NCI-H1930 (cell line): ENCODE results near the gene UBE2R2.
"Not testable (repeated sequence)": the region's sequence is repeated elsewhere in the genome, so short reads cannot be mapped to it uniquely, and the experiment has no call there.

Experiments
- DNase-seq, 2 experiments: peaks; one replicate each; lab custom pipeline; 2025; lab: John Stamatoyannopoulos, UW

Gene UBE2R2

DNA sequence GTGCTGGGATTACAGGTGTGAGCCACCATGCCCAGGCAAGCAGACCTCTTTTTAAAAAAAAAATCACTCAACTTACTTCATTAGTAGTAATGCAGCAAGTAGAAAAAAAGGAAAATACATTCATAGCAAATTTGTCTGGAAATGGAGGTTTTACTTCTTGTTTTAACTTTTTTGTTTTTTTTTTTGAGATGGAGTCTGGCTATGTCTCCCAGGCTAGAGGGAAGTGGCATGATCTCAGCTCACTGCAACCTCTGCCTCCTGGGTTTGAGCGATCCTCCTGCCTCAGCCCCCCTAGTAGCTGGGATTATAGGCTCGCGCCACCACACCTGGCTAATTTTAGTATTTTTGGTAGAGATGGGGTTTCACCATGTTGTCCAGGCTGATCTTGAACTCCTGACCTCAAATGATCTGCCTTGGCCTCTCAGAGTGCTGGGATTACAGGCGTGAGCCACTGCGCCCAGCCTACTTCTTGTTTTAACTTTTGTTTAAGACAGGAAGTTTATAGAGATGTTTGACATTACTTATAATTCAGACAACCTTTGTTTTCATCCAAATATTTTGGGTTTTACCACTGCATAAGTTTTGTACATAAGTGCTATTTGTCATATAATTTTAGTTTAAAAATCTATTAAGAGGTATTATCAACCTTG is 26.5 kb downstream of the UBE2R2 start:
- DNase-seq: no peak

DNA sequence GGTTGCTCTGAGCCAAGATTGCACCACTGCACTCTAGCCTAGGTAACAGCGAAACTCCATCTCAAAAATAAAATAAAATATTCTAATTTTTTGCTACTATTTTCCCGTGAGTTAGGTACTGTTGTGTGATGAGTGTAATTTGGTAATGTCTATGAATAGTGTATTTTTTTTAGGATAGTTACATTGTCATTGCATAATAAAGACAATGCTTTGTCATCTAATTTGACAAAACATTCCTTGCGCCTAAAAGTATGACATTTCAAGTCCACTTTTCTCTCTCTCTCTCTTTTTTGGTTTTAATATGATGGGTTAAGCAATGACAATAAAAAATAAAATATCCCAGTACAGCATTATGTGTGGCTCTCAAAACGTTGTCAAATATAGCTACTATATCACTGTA is 29.3 kb downstream of the UBE2R2 start:
- no peak for DNase-seq

GRCh38 chr9:33847894-33848205 is 30.9 kb downstream of the UBE2R2 start:
- DNase-seq: not testable (repeated sequence)

DNA sequence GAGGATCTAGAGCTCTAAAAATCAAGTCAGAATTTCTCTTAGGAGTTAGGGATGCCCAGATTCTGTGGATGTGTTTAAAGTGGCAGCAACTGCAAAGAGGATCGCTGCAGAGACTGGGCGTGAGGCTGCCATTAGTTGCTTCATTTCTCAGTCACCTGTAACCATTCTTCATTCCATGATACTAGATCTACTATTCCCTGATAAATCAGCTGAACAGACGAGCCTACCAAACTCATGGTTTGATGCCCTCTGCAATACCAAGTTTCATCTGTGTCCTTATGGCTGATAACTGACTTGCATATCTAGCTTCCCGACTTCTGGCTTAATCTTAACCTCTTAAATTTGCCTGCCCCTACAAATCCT is 33.3 kb downstream of the UBE2R2 start:
- no peak for DNase-seq

GRCh38 chr9:33850677-33851076 is 33.7 kb downstream of the UBE2R2 start:
- no peak for DNase-seq

GRCh38 chr9:33851301-33851700 is 34.3 kb downstream of the UBE2R2 start:
- no peak for DNase-seq

GRCh38 chr9:33852216-33852826 is 35.4 kb downstream of the UBE2R2 start:
- peak in 1 of 2 experiments; percentile 36 for DNase-seq

DNA sequence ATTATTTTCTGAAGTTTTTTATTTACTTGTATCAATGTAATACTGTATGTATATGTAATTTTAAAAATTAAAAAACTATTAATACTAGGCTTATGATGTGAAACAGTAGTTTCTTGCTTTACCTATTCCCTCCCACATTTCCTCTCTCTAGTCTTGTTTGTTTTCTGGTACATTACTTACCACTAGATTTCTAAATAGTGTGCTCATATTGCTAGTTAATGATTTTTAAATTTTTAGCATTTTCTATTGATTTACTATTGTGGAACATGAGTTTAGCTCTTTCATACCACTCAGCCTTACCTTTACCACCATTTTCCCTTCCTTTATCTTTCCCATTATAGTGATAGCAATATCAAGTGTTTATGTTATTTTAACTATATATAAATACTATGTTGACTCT is 39.3 kb downstream of the UBE2R2 start:
- no peak for DNase-seq

GRCh38 chr9:33858423-33858822 is 41.5 kb downstream of the UBE2R2 start:
- DNase-seq: no peak

DNA sequence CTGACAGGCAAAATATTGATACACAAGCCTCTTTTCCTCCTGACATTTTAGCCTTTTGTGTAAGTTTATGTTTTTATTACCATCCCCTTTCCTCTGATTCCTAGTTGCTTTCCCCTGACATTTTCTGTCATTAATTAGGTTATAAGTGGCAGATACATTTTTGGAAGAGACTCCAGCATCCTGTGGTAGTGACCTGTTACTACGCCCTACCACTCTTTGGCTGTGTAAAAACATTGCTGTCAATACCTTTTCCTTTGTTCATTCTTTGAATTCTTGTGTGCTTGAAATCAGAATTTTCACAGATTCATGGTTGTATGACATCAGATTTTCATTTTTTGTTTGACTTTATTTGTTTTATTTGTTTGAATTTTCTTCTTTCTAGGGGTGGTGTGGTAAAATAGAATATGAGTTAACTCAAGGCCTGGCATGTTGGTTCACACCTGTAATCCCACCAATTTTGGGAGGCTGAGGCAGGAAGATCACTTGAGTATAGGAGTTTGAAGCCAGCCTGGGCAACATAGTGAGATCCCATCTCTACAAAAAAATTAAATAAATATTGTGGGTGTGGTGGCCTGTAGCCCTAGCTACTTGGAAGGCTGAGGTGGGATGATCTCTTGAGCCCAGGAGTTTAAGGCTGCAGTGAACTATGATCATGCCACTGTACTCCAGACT is 43.4 kb downstream of the UBE2R2 start:
- DNase-seq: no peak

GRCh38 chr9:33861917-33862453 is 45.0 kb downstream of the UBE2R2 start:
- DNase-seq: no peak

GRCh38 chr9:33863027-33863426 is 46.1 kb downstream of the UBE2R2 start:
- not testable (repeated sequence) for DNase-seq

DNA sequence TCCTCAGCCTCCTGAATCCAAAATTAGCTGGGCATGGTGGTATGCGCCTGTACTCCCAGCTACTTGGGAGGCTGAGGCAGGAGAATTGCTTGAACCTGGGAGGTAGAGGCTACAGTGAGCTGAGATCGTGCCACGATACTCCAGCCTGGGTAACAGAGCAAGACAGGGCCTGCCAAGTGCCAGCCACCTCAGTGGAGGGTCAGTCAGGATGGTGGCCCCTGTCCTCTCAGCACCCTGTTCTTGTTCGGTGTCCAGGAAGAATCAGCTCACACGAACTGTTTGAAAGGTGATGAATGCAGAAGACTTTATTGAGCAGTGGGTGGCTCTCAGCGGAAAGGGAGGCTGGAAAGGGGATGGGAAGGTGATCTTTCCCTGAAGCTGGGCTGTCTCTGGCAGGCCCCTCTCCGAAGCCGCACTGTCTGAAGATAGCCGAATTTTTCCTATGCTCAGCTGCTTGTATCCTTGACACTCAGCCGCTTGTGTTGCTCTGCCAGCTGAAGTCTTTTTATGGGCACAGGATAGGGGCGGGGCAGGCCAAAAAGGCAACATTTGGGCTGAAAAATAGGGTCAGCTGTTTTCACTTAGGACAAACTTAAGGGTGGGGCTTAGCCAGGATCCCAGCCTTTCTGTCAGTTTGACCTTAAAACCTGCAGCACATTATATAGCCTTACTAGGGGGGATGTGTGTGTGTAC is 50.9 kb downstream of the UBE2R2 start:
- no peak for DNase-seq

DNA sequence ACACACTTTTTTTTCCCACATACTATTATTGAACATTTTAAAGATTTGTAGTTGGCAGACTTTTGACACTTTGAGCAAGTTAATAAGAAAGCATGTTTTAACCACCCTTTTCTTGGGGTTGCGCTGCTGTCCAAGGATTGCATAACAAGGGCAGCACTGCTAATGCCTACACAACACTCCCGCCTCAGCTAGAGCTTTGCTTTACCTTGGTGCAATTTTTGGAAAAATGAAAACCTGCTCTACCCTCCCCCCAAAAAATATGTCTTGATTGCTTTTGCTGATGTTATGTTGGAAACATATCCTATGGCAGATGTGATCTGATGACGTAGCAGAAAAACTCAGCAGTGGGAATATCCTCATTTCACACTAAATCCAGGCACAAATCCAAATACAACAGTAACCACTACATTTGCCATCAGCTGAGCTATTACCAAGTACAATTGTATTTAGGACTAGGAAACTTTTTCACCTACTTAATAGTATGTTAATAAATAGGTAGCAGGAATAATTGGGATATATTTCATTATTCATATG is 51.5 kb downstream of the UBE2R2 start:
- no peak for DNase-seq

GRCh38 chr9:33869243-33869642 is 52.3 kb downstream of the UBE2R2 start:
- not testable (repeated sequence) for DNase-seq

DNA sequence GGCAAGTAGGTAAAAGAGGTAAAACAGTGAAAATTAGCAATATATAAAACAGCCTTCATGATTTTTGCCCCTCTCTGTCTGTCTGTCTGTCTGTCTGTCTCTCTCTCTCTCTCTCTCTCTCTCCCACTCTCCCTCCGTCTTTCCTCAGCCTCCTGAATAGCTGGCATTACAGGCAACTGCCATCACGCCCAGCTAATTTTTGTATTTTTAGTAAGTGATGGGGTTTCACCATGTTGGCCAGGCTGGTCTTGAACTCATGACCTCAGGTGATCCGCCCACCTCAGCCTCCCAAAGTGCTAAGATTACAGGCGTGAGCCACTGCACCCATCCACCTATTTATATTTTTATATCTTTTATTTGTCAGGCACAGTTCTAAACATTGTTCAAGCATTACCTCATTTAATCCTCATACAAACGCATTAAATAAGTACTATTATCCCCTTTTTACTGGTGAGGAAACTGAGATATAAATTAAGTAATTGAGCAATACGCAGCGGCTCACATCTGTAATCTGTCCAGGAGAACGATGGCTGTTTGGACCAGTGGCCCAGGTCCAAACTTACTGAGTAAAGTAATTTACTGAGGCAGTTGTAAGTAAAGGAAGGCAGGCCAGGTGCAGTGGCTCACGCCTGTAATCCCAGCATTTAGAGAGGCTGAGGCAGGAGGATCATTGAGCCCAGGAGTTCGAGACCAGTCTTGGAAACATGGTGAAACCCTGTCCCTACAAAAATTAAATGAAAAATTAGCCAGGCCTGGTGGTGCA is 60.9 kb downstream of the UBE2R2 start:
- no peak for DNase-seq

- no peak for DNase-seq
Observed at GRCh38 chr9:33878691-33879366, 61.9 kb downstream of the UBE2R2 start.

DNA sequence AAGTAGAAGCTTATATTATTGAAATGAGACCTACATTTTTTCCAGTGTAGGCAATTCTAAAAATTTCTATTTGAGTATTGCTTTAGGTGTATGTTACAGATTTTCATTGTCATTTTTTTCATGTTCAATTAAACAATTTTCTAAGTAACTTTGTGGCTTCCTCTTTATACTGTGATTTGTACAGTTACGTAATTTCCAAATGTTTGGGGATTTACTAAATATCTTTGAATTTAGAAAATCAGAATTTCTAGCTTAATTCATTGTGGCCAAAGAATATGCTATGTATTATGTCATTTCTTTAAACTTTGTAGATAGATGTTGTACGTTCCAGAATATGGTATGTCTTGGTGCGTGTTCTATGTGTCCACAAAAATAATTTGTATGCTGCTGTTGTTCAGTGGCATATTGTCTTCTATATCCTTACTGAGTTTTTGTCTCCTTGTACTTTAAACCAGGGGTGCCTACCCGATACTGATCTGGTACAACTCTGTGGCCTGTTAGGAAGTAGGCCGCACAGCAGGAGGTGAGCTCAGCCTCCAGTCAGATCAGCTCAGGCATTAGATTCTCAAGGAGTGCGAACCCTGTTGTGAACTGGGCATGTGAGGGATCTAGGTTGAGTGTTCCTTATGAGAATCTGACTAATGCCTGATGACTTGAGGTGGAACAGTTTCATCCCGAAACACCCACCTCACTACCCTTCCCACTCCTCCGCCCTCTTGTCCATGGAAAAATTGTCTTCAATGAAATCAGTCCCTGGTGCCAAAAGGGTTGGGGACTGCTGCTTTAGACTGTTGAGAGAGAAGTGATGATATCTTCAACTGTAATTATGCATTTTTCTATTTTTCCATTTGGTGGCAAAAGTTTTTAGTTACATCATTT is 63.5 kb downstream of the UBE2R2 start:
- no peak for DNase-seq

GRCh38 chr9:33881635-33882034 is 64.7 kb downstream of the UBE2R2 start:
- DNase-seq: no peak
